Prostate gland (tissue), 2 donors: ENCODE results near the gene SLC6A3. TPM values are rescaled to one million over a fixed set of nuclear protein-coding genes. Genes with fewer than 3 reads are reported as not detected.
"Not testable (repeated sequence)": the region's sequence is repeated elsewhere in the genome, so short reads cannot be mapped to it uniquely, and the experiment has no call there.

Experiments
- DNase-seq: peaks from one replicate; pipeline ENCODE4 v3.0.0-alpha.2; 2019; ENCODE audit warnings: low spot score
- H3K27ac ChIP-seq, 2 donors: fragments of 200-600 bp; sonication (generic); 2 replicates each; pipeline ENCODE4 v1.5.1; 2017 to 2019
- H3K27me3 ChIP-seq: fragments of 200-600 bp; sonication (generic); replicated peaks from 2 replicates; pipeline ENCODE4 v1.5.1; 2019; ENCODE audit not compliant: insufficient read depth
- H3K36me3 ChIP-seq, 2 donors: fragments of 200-600 bp; sonication (generic); 1 replicate in 1 of 2; 2 replicates in 1 of 2; pipeline versions ENCODE4 v1.5.1 to v1.8.1; 2017 to 2019
- H3K4me1 ChIP-seq: fragments of 200-600 bp; sonication (generic); replicated peaks from 2 replicates; pipeline ENCODE4 v1.5.1; 2019
- H3K4me3 ChIP-seq, 2 donors: fragments of 200-600 bp; sonication (generic); 2 replicates each; pipeline ENCODE4 v1.5.1; 2017 to 2019
- H3K9me3 ChIP-seq: fragments of 200-600 bp; sonication (generic); 2 replicates; pipeline ENCODE4 v1.5.1; 2017
- CTCF ChIP-seq, 4 experiments: fragments of 200-600 bp in 2 of 4; fragments of 450-650 bp in 2 of 4; sonication (generic) in 2 of 4; IDR thresholded peaks; 1 replicate in 3 of 4; 2 replicates in 1 of 4; pipeline ENCODE4 v1.5.1; 2016 to 2019; ENCODE audit warnings: antibody characterized with exemption in 4 of 4, mild to moderate bottlenecking in 2 of 4, moderate library complexity in 2 of 4
- POLR2A ChIP-seq: fragments of 450-650 bp; IDR thresholded peaks from one replicate; pipeline ENCODE4 v1.6.1; 2016; ENCODE audit warnings: antibody characterized with exemption, mild to moderate bottlenecking
- POLR2AphosphoS5 ChIP-seq: sonication (generic); formaldehyde crosslinking; IDR thresholded peaks from one replicate; pipeline ENCODE4 v1.6.1; 2017; ENCODE audit warnings: antibody characterized with exemption
- WGBS: methylation state at CpG from one replicate; pipeline ENCODE4 v1.1.5; 2018; 5-methylcytosine and 5-hydroxymethylcytosine counted together
- intact Hi-C: fragments of 100-400 bp; cut with DNase I; formaldehyde crosslinking; loops from one replicate; pipeline ENCODE4 v1.14.2; 2022
- total RNA-seq, 2 donors: library from RNA; depleted of rRNA; stranded (reverse); fragments of >200 nt; gene quantifications; one replicate each; pipeline ENCODE4 v1.1.0, GENCODE V29; 2016

SLC6A3 gene
- total RNA-seq, 2 donors from 2014 or later = 4.6 TPM; not detected in 1

DNA sequence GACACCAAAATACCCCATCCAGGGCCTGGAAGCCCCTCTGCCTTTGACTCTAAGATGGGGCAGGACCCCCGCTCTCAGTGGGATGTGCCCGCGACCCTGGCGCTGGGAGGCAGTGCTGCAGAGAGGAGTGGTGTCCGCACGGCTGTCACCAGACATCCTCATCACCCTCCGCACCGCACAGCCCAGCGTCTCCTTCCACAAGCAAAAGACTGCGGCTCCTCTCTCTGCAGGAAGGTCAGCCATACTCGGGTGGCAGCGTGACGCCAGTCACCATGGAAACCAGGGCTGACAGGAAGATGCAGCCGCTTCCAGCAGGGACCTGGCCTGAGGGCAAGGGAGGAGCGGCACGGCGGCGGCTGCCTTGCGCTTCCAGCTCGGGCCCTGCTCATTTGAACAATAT is 17.1 kb upstream of the SLC6A3 start:
- no peak for TF ChIP-seq CTCF (IDR thresholded peaks at IDR 0.05)
- no peak for TF ChIP-seq POLR2A
- TF ChIP-seq POLR2AphosphoS5 = no peak
- intact Hi-C loops = no loop called here
- DNase-seq = no peak
- Histone ChIP-seq H3K36me3 (peaks cover 0 to 6% of the 10 kb centered on the region in 2 donors), H3K4me3 (no peak overlapping the region), H3K27me3 (no peaks in the 10 kb centered on the region), H3K27ac (no peak overlapping the region), H3K4me1 (no peaks in the 10 kb centered on the region), H3K9me3 (no peaks in the 10 kb centered on the region)
- WGBS = 79% methylated on average over 20 of the region's 20 CpGs

GRCh38 chr5:1461396-1461795 is 16.2 kb upstream of the SLC6A3 start:
- 93% methylated on average over 10 of the region's 10 CpGs for WGBS
- Histone ChIP-seq H3K27me3 (no peaks in the 10 kb centered on the region), H3K9me3 (no peaks in the 10 kb centered on the region), H3K4me1 (no peaks in the 10 kb centered on the region), H3K27ac (no peak overlapping the region), H3K4me3 (no peak overlapping the region), H3K36me3 (peaks cover 0 to 6% of the 10 kb centered on the region in 2 donors)
- DNase-seq = no peak
- TF ChIP-seq POLR2A (no peak), CTCF (IDR thresholded peaks at IDR 0.05) (no peak), POLR2AphosphoS5 (no peak)
- intact Hi-C loops = no loop called here

GRCh38 chr5:1460054-1460682 is 14.9 kb upstream of the SLC6A3 start:
- WGBS = 72% methylated on average over 16 of the region's 16 CpGs
- no peak for DNase-seq
- H3K27ac ChIP-seq = no peak overlapping the region
- H3K36me3 ChIP-seq = peaks cover 0 to 6% of the 10 kb centered on the region in 2 donors
- intact Hi-C loops = no loop called here
- H3K4me1 ChIP-seq = no peaks in the 10 kb centered on the region
- TF ChIP-seq POLR2AphosphoS5 (no peak), POLR2A (no peak), CTCF (IDR thresholded peaks at IDR 0.05) (no peak)
- H3K4me3 ChIP-seq = no peak overlapping the region
- no peaks in the 10 kb centered on the region for H3K9me3 ChIP-seq
- H3K27me3 ChIP-seq = no peaks in the 10 kb centered on the region

- 86% methylated on average over 2 of the region's 2 CpGs for WGBS
- H3K4me1 ChIP-seq, H3K4me3 ChIP-seq, DNase-seq, H3K27ac ChIP-seq, H3K36me3 ChIP-seq, H3K27me3 ChIP-seq, H3K9me3 ChIP-seq, intact Hi-C loops: not testable (repeated sequence)
Observed at GRCh38 chr5:1459435-1459834, 14.2 kb upstream of the SLC6A3 start.

GRCh38 chr5:1456110-1456881 is 11.1 kb upstream of the SLC6A3 start:
- H3K4me1 ChIP-seq, H3K36me3 ChIP-seq, H3K9me3 ChIP-seq, intact Hi-C loops, H3K27ac ChIP-seq, H3K27me3 ChIP-seq, H3K4me3 ChIP-seq, DNase-seq: not testable (repeated sequence)
- 94% methylated on average over 11 of the region's 20 CpGs for WGBS

GRCh38 chr5:1453613-1454012 is 8.4 kb upstream of the SLC6A3 start:
- 87% methylated on average over 2 of the region's 2 CpGs for WGBS
- intact Hi-C loops = no loop called here
- no peak for DNase-seq
- no peaks in the 10 kb centered on the region for H3K4me1 ChIP-seq
- no peaks in the 10 kb centered on the region for H3K27me3 ChIP-seq
- H3K27ac ChIP-seq = no peak overlapping the region
- TF ChIP-seq POLR2AphosphoS5 (no peak), CTCF (IDR thresholded peaks at IDR 0.05) (no peak), POLR2A (no peak)
- no peaks in the 10 kb centered on the region for H3K36me3 ChIP-seq
- H3K4me3 ChIP-seq = no peak overlapping the region
- no peaks in the 10 kb centered on the region for H3K9me3 ChIP-seq
